NCI-H510A treated with DMSO at 0.1 percent for 48 hours (cell line): ENCODE data around the gene GCGR.

Experiments used
- DNase-seq: peaks from one replicate; lab custom pipeline; 2025; lab: John Stamatoyannopoulos, UW

GCGR gene

DNA sequence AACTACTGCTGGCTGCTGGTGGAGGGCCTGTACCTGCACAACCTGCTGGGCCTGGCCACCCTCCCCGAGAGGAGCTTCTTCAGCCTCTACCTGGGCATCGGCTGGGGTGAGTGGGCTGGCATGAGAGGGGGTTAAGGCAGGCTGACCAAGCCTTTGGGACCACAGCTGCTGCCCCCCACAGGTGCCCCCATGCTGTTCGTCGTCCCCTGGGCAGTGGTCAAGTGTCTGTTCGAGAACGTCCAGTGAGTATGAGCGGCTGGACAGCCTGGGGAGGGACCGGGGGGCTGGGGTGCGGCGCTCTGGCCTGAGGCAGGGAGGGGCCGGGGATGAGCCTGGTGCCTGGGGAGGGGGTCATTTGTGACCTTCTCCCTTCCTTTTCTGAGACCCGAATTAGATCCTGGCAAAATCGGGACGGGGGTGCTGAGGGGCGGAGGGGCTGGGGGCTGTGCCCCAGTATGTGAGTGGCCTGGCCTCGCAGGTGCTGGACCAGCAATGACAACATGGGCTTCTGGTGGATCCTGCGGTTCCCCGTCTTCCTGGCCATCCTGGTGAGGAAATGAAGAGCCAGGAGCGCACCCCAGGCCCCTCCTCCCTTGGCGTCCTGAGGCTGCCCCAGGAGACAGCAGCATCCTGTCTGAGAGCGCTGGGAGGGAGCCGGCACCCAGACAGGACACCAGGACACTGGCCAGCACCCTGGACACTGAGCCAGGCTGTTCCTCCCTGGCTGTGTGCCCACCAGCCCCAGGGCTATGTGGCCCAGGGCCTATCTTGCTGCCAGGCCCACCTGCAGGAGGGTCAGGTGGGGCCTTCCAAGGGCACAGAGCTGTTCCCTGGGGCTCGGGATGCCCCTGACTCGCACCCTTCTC lies 8.0 kb downstream of the GCGR start:
- no peak for DNase-seq

DNA sequence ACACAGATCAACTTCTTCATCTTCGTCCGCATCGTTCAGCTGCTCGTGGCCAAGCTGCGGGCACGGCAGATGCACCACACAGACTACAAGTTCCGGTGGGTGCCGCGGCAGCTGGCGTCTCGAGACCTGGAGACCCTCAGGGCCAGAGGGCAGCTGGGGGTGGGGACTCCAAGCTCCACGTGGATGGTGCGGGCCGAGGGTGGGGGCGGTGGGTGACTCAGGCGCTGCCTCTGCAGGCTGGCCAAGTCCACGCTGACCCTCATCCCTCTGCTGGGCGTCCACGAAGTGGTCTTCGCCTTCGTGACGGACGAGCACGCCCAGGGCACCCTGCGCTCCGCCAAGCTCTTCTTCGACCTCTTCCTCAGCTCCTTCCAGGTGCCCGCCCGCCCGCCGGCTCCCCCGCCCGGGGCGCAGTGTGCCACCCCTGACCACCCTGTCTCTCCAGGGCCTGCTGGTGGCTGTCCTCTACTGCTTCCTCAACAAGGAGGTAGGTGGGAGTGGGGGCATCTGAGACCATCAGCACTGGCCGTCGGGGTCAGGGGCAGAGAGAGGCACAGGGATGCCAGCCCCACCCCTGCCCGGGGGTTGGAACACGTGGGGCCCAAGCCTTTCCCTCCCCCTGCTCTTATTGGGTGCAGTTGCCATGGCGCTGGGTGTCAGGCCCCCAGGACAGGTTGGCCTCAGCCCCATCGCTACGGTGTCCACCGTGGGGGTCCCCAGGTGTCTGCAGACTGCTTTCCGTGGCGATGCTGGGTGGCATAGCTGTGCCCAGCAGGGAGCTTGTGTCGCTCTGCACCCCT lies 8.8 kb downstream of the GCGR start:
- no peak for DNase-seq

DNA sequence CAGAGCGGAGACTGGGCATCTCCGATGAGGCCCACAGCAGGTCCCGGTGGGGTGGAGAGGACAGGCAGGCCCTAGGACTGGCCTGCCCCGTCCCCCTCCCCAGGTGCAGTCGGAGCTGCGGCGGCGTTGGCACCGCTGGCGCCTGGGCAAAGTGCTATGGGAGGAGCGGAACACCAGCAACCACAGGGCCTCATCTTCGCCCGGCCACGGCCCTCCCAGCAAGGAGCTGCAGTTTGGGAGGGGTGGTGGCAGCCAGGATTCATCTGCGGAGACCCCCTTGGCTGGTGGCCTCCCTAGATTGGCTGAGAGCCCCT lies 9.4 kb downstream of the GCGR start:
- no peak for DNase-seq

DNA sequence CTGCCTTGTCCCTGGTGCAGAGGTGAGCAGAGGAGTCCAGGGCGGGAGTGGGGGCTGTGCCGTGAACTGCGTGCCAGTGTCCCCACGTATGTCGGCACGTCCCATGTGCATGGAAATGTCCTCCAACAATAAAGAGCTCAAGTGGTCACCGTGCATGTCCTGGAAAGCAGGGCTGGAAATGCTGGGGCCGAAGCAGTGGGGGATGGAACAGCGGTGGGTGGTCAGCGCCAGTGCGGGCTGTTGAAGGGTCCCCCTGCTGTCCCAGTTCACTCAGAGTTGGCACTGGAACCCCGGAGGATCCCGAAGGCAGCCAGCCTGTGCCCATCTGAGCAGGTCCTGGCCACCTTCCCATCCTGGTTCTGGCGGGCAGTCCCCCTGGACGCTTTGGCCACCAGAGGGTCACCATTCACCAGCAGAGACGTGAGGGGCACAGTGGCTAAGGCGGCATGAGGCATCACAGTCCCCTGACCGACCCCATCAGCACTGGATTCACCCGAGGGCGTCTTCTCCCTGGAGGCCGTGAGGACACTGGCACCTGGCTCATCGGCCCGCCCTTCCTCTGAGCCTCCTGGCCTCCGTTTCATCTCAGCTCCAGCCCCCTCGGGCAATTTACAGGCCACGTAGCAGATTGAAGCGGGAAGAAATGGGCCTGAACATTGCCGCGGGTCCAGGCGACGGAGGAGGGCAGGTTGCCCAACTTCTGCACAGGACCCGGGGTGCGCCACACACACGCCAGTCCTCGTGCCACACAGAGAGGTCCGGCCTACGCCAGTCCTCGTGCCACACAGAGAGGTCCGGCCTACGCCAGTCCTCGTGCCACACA lies 10.1 kb downstream of the GCGR start:
- no peak for DNase-seq

DNA sequence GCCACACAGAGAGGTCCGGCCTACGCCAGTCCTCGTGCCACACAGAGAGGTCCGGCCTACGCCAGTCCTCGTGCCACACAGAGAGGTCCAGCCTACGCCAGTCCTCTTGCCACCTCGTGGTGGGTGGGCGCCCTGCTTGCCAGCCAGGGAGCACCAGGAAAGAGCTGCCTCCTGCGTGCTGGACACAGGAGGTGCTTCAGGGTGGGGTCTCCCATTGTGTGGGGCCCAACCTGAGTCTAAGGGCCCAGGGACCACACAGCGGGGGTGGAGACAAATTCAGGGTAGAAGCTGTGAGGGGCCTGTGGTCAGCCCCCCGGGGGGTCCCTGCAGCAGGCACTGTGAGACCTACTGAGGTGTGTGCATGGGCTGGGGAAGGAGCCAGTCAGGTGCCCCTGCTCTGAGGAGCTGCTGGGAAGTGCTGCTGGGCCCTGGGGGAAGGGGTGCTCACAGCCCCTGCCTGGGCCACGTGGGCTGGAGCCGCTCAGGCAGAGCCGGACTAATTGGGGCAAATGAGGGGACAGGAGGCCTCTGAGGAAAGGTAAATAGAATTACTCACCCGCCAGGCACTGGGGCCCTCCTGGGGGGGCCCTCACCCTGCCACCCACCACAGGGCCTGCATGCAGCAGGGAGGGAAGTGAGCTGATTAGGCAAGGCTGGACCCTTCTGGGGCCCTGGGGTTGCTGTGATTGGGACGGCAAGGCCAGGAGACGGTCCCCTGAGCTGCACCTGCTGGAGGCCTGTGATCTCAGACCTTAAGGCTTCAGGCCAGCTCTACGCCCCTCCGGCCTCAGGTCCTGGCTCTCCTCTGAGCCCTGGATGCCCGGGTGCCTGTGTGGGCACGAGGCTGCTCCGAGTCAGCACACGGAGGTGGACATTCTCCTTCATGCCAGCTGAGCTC lies 11.0 kb downstream of the GCGR start:
- no peak for DNase-seq

DNA sequence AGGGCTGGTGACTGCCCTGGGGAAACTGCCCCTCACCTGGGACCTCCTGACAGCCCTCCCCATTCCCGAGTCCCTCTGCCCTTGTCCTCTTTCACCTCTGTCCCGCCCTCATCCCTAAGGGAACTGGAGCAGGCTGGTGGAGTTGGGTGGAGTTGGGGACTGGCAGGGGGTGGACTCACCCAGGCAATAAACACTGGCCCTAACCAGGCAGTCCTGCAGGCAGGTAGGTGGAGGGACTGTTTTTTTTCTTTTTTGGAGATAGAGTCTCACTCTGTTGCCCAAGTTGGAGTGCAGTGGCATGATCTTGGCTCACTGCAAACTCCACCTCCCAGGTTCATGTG lies 11.7 kb downstream of the GCGR start:
- DNase-seq: no peak

DNA sequence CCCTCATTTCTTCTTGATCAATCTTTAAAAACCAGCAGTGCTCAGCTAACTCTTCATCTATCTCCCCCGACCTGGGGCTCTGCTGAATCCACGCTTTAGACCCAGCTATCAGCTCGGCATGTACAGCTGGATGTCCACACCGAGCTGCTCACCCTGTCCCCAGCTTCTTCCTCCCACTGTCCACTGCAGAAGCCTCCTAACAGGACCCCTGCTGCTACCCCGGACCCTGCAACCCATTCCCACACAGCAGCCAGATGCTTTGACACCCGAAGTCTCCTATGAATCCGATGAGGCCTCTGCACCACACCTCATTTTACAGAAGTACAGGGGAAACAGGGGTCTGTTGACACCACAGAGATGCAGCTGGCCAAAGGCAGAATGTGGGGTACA lies 13.8 kb downstream of the GCGR start:
- DNase-seq: no peak

DNA sequence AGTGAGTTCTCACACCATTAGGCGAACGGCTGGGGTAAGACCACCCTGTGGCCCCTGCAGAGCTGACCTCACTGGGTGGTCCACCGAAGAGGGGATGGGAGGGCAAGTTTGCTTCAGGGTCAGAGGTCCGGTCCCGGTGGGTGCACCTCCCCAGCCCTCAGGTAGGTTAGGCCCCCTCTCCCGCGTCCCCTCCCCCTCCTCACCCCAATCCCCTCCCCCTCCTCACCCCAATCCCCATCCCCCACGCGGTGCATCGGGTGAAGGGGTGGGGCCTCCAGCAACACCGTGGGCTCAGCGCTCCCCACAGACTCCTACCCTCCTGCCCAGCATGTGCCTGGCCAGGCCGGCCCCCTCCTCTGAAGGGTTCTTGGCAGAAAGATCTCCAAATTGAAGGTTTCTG lies 15.8 kb downstream of the GCGR start:
- DNase-seq: no peak

DNA sequence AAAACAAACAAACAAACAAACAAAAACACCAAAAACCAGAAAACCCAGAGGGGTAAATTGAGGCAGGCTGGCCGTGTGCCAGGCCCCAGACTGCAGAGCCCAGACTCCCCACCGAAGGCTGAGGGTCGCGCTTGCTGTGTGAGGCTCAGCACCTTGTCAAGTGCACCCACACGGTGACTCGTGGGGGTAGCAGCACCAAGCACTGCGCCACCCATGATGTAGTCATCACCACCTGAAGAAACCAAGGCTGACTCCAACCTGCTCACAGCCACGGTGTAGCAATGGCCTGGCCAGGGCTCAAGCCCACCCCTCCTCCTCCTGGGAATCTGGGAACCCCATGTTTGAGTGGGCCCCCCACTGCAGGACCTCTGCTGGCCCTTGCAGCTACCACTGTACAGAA lies 17.2 kb downstream of the GCGR start:
- no peak for DNase-seq

DNA sequence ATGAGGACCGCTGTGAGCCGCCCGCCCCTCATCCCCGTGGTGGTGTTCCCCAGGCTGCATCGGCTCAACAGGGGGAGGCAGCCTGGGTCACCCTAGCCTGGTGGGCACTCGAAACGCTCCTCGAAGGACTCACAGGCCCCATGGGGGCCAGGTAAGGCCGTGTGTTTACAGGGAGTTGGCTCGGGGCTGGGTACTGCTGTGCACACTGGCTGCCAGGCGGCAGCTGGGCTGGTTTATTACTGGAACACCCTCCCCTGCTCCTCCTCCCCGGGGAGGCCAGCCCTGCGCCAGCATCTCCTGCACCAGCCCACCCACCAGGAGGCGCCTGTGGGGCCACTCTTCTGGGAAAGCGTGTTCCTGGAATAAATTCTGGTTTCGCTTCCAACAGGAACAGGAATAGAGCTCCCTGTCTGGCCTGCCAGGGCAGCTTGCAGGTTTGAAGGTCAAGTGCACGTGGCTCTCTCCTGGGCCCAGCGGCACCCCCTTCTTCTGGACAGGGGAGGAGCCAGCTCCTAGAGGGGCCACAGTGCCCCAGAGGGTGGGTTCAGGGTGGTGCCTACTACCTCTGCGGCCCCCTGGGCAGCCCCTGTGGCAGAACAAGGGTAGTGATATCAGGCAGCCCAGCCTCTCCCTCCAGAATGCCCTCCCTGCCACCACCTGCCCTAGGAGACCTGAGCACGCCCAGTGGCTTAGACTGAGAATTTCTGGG lies 17.8 kb downstream of the GCGR start:
- peak; percentile 72 for DNase-seq

DNA sequence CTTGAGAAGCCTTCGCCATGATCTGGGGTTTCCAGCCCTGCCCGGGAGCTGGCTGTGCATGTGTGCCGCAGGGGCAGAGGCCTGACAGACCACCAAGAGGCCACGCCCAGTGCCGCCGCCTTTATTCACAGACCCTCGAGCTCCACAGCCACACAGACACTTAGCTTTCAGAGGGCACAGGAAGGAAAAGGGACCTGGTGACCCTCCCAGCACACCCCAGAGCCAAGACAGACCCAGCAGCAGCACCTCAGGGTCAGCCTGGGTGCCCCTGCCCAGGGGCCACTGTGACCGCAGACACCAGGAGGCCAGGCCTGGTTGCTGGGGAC lies 18.3 kb downstream of the GCGR start:
- no peak for DNase-seq

DNA sequence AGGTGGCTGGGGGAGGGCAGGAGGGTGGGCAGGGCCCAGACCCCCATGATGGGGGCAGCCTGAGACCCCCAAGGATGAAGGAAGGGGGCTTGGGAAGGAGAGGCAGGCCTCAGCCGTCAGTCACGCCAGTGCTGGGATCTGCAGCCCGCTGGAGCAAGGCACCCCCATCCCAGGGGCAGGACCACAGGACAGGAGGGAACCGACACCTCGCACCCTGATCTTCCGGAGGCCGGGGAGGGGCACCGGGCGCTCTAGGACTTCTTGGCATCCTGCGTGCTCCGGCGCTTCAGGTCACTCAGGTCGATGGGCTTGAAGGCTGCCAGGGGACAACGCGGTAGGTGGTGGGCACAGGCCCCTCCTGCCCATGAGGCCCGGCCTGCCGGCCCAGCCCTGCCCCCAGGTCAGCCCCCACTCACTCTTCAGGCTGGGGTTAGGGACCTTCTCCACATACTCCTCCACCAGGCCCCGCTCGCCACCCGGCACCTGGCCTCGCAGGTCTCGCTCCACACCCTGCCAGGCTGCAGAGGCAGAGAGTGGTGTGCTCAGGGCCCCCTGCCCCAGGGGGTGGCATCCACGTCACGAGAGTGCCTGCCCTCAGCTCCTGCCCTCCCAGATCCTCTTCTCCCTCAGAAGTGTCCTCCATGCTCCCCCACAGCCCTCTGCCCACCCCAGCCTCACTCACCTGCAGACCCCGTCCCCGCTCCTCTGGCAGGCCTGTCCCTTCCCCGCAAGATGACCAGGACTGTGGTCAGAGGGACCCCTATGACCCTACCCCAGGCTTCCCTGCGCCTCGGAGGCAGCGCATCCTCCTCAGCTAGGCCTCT lies 19.3 kb downstream of the GCGR start:
- DNase-seq: no peak

DNA sequence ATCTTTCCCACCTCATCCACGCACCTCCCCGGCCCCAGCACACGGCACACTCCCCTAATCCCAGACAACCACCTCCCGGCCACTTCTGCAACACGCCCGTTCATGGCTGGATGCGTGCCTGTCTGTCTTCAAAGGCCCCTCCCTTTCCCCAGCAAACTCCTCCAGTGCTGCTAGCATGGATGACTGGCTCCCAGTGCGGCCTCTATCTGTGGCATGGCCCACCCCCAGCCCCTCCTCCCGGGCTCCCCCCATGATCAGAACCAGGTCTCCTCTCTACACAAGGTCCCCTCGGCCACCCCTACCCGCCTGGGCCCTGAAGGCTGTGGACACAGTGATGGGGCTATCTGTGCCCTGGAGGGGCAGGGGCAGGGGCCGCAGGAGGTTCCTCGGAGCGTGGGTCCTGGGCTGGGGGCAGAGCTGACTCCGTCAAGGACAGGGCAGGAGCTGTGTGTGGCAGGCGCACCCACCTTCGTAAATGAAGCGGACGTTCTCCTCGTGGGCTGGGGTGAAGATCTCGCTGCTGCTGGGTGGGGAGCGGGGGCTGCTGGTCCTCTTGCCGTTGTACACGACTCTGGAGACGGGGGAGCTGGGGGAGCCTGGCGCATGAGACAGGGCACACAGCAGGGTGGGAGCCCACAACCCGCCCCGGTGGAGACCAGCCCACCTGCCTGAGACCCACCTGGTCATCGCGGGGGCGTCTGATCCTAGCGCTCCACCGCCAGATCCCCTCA lies 20.0 kb downstream of the GCGR start:
- DNase-seq: no peak

DNA sequence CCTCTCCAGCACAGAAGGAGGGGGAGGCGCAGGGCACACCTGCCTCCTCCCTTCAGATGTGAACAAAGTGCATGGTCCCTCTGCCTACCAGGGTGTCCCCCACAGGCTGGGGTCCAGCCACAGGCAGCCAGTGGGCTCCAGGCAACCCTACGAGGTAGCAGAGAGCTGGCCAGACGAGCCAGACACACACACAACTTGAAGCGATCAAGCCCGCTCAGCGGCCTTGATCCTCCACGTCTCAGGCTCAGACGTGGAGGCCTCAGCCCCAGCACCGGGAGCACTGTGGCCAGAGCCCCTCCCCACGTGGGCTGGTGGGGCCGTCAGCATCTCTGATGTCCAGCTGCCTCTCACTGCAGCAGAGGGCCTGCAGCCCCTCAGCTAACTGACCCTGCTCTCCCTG lies 20.6 kb downstream of the GCGR start:
- no peak for DNase-seq

DNA sequence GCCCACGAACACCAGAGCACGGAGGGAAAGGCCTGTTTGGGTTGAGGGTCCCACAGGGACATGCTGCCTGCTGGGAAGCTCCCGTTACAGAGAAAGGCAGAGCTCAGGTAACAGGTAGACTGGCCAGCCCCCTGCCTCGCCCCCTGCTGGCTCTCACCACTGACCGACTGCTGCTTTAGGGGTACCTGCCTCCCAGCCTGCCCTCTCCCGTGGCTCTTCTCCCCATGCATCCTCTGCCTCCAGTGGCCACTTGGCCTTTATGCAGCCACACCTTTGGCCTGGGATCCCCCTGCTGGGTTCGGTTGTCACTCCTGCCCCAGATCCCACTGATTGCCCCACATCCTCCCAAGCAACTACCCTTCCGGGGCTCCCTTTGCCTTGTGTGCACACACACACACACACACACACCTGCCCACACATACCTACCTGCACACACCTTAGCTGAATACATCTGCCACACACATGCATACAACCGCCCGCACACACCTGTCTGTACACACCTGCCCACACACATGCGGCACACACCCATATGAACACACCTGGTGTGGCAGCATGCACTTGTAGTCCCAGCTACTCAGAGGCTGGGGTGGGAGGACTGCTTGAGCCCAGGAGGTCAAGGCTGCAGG lies 22.0 kb downstream of the GCGR start:
- no peak for DNase-seq

DNA sequence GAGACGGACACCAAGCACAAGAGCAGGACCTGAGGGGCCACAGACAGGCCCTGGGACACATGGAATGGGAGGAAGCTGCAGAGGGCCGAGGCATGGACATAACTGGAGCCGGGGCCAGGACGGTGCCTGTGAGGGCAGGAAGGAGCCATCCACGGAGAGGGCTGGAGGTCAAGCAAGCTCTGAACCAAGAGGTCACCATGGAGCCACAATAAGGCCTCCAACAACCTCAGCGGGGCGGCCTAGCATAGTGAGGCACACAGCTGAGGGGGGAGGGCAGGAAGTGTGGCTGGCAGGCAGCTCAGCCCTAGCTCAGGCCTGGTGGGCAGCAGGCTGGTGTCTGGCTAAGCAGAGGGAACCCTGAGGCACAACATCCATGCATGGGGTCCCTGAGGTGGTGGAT lies 24.7 kb downstream of the GCGR start:
- no peak for DNase-seq

DNA sequence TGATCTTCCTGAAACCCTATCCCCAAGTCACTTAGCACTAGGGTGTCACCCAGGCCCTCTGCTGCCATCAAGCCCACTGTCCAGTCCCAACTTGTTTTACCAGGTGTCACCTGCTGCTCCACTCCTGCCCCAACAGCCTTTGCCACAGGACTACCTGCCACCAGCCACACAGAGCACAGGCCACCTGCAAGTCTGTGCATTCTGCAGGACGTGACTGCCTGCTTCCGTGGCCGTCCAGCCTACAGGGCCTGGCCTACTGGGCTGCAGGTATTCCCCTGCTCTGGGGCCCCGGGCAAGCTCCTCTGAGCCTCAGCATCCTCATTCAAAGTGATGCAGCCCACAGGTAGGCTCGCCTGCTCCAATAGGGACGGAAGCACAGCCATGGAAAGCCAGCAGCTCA lies 25.9 kb downstream of the GCGR start:
- DNase-seq: no peak

DNA sequence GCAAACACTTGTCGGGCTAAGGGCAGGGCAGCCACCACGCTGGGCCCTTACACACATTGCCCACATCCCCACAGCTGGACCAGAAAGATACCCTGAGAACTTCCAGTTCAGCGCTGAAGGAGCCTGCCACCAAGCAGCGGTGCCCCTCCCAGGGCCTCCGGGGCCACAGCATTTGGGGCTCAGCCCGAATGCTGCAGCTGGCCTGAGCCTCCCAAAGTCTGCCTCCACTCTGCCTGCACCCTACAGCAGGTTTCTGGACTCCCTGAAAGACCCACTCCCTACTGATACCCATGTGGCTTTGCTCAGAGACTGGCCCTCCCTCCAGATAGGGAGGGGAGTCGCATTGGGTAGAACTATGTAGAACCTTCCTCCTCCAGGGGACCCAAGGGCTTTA lies 27.6 kb downstream of the GCGR start:
- DNase-seq: no peak

DNA sequence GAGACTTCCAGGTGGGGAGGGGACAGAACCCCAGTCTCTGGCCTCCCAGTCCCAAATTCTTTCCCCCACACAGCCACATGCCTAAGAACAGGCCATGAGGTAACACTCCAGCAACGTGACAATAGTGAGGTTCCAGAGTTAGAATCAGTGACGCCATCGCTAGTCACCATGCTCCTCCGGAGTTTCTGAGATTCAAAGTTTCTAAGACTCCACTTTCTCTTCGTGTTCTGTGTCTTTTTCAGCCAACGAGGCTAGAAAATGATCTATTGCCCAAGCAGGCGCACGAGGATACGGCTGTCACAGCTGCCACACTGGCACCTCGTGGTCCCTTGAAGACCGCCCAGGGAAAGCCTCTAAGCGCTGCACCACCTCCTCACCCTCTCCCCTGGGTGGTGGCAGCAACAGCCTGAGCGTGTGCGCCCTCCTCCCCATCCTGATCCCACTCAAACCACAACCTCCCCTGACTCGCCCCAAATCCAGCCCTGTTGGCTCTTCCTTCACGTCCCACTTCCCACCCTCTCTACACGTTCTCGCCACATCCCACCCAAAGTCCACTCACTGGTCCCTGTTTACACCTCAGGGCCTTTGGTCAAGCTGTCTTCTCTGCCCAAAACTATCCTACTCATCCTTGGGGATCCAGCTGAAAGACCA lies 28.1 kb downstream of the GCGR start:
- DNase-seq: no peak
